Fibroblast of lung (primary cell): ENCODE data around the gene PDP2.

Experiments
- CTCF ChIP-seq, 2 donors: IDR thresholded peaks in 1 of 2; conservative IDR thresholded peaks in 1 of 2; 1 replicate in 1 of 2; 2 replicates in 1 of 2; pipeline ENCODE4 v1.5.1; 2011 to 2012; ENCODE audit warnings: low read length in 2 of 2, control low read depth in 1 of 2, inconsistent platforms in 1 of 2, low read depth in 1 of 2, mild to moderate bottlenecking in 1 of 2
- EZH2 ChIP-seq: IDR thresholded peaks from 2 replicates; pipeline ENCODE4 v1.5.1; 2012; ENCODE audit warnings: low read length, control low read depth, mild to moderate bottlenecking; ENCODE audit errors: missing control alignments

GRCh38 chr16:66869424-66869823 is 10.9 kb upstream of the PDP2 start:
- TF ChIP-seq CTCF (conservative IDR thresholded peaks at IDR 0.05 in 1 of 2, IDR thresholded peaks at IDR 0.05 in 1 of 2; ENCODE audit: low read depth in 1 of 2, low read length in 2 of 2) (no peak), EZH2 (no peak)
